CD14-positive monocyte (primary cell): ENCODE measurements around the gene NAXD. TPM values are rescaled to one million over a fixed set of nuclear protein-coding genes. Genes with fewer than 3 reads are reported as not detected.

Experiments used
- DNase-seq, 3 donors: peaks; one replicate each; pipeline ENCODE4 v3.0.0-alpha.2; 2011 to 2022
- H2AFZ ChIP-seq: 2 replicates; pipeline ENCODE4 v1.6.0; 2012; ENCODE audit warnings: mild to moderate bottlenecking, low read depth, low read length, inconsistent platforms; ENCODE audit not compliant: insufficient read depth, poor library complexity, severe bottlenecking
- H3K27ac ChIP-seq, 2 donors: 1 replicate in 1 of 2; 2 replicates in 1 of 2; pipeline ENCODE4 v1.5.1; 2012 to 2013; ENCODE audit warnings: low read length in 2 of 2, control low read depth in 1 of 2, inconsistent platforms in 1 of 2, low read depth in 1 of 2, mild to moderate bottlenecking in 1 of 2
- H3K27me3 ChIP-seq, 2 donors: one replicate each; pipeline versions ENCODE4 v1.6.0 to v1.6.1; 2011 to 2013; ENCODE audit warnings: low read length in 2 of 2; ENCODE audit not compliant: control insufficient read depth in 2 of 2, insufficient read depth in 2 of 2
- H3K36me3 ChIP-seq, 2 donors: replicated peaks in 1 of 2; 1 replicate in 1 of 2; 2 replicates in 1 of 2; pipeline versions ENCODE4 v1.5.1 to v1.6.1; 2012 to 2013; ENCODE audit warnings: low read length in 2 of 2, control low read depth in 1 of 2, inconsistent platforms in 1 of 2, mild to moderate bottlenecking in 1 of 2; ENCODE audit not compliant: insufficient read depth in 2 of 2, control insufficient read depth in 1 of 2
- H3K4me1 ChIP-seq, 2 donors: 1 replicate in 1 of 2; 2 replicates in 1 of 2; pipeline versions ENCODE4 v1.5.1 to v1.6.1; 2012 to 2013; ENCODE audit warnings: low read length in 2 of 2, control low read depth in 1 of 2, inconsistent platforms in 1 of 2, mild to moderate bottlenecking in 1 of 2, moderate library complexity in 1 of 2; ENCODE audit not compliant: insufficient read depth in 2 of 2, control insufficient read depth in 1 of 2
- H3K4me2 ChIP-seq: replicated peaks from 2 replicates; pipeline ENCODE3; 2012; ENCODE audit warnings: low read length, moderate library complexity, mild to moderate bottlenecking; ENCODE audit not compliant: poor library complexity, severe bottlenecking; ENCODE audit errors: extremely low read depth
- H3K4me3 ChIP-seq, 3 experiments: fragments of 200-600 bp in 1 of 3; sonication (generic) in 1 of 3; replicated peaks in 1 of 3; 1 replicate in 2 of 3; 2 replicates in 1 of 3; pipeline ENCODE4 v1.5.1; 2011 to 2013; ENCODE audit warnings: low read length in 3 of 3, mild to moderate bottlenecking in 3 of 3, control low read depth in 2 of 3, low read depth in 2 of 3, inconsistent platforms in 1 of 3, moderate library complexity in 1 of 3
- H3K79me2 ChIP-seq: 2 replicates; pipeline ENCODE4 v1.6.0; 2012; ENCODE audit warnings: mild to moderate bottlenecking, control low read depth, inconsistent platforms, low read length, moderate library complexity; ENCODE audit not compliant: insufficient read depth
- H3K9ac ChIP-seq: 2 replicates; pipeline ENCODE4 v1.6.0; 2017; ENCODE audit warnings: low read length, mild to moderate bottlenecking; ENCODE audit not compliant: insufficient read depth, poor library complexity, severe bottlenecking
- H3K9me3 ChIP-seq, 2 donors: replicated peaks in 1 of 2; 1 replicate in 1 of 2; 2 replicates in 1 of 2; pipeline versions ENCODE4 v1.5.1 to v1.6.1; 2012 to 2013; ENCODE audit warnings: low read length in 2 of 2, control low read depth in 1 of 2; ENCODE audit not compliant: control insufficient read depth in 1 of 2, insufficient read depth in 1 of 2
- H4K20me1 ChIP-seq: 2 replicates; pipeline ENCODE4 v1.6.0; 2012; ENCODE audit warnings: mild to moderate bottlenecking, low read length, control low read depth, moderate library complexity; ENCODE audit not compliant: insufficient read depth
- H3K27ac Mint-ChIP-seq, 7 donors: one replicate each; pipeline ENCODE4 v1.8.0; 2020; ENCODE audit warnings: mild to moderate bottlenecking in 7 of 7, mixed read lengths in 7 of 7, moderate library complexity in 6 of 7, inconsistent platforms in 2 of 7
- H3K27me3 Mint-ChIP-seq, 3 donors: one replicate each; pipeline ENCODE4 v1.8.0; 2021 to 2022; ENCODE audit warnings: low read depth in 3 of 3, mild to moderate bottlenecking in 3 of 3, mixed read lengths in 3 of 3, moderate library complexity in 3 of 3, inconsistent platforms in 1 of 3
- H3K36me3 Mint-ChIP-seq, 2 donors: one replicate each; pipeline ENCODE4 v1.8.0; 2020; ENCODE audit warnings: mixed read lengths in 2 of 2, inconsistent platforms in 1 of 2, mild to moderate bottlenecking in 1 of 2
- H3K4me1 Mint-ChIP-seq: one replicate; pipeline ENCODE4 v1.8.0; 2020; ENCODE audit warnings: mild to moderate bottlenecking, mixed read lengths
- H3K4me3 Mint-ChIP-seq, 2 donors: one replicate each; pipeline ENCODE4 v1.8.0; 2020; ENCODE audit warnings: mild to moderate bottlenecking in 2 of 2, mixed read lengths in 2 of 2, moderate library complexity in 1 of 2
- H3K9me3 Mint-ChIP-seq, 7 donors: one replicate each; pipeline ENCODE4 v1.8.0; 2020 to 2022; ENCODE audit warnings: mixed read lengths in 7 of 7, mild to moderate bottlenecking in 6 of 7, moderate library complexity in 6 of 7, inconsistent platforms in 2 of 7
- CTCF ChIP-seq: fragments of 200-600 bp; IDR thresholded peaks from one replicate; pipeline ENCODE4 v1.8.0; 2022; ENCODE audit warnings: antibody characterized with exemption, mild to moderate bottlenecking
- WGBS: methylation state at CpG from one replicate; pipeline ENCODE4 v1.1.5; 2013; ENCODE audit warnings: missing lambda C conversion rate; ENCODE audit not compliant: insufficient coverage; 5-methylcytosine and 5-hydroxymethylcytosine counted together
- intact Hi-C, 2 donors: fragments of 100-400 bp; cut with micrococcal nuclease; formaldehyde crosslinking; loops; one replicate each; pipeline versions ENCODE4 v1.15.0 to v1.15.1; 2023
- polyA plus RNA-seq, 3 donors: library from polyadenylated mRNA; depleted of rRNA in 1 of 3; unstranded in 2 of 3; stranded (reverse) in 1 of 3; fragments of 300-500 nt in 2 of 3; fragments of >200 nt in 1 of 3; fragmentation: Illumina TruSeq in 2 of 3; gene quantifications; 1 replicate in 2 of 3; 2 replicates in 1 of 3; pipeline ENCODE4 v1.2.3, GENCODE V29; 2012 to 2021

Gene NAXD
- polyA plus RNA-seq, 3 donors: 7.4 to 22.8 (median 8.5) TPM

GRCh38 chr13:110626521-110626920, 11.2 kb downstream of the NAXD start:
- peaks cover 93% of the 10 kb centered on the region for H4K20me1 ChIP-seq
- no peak overlapping the region for H3K4me3 Mint-ChIP-seq

GRCh38 chr13:110627351-110627750, 12.0 kb downstream of the NAXD start:
- no peak for TF ChIP-seq CTCF
- H3K36me3 ChIP-seq: peaks cover 59 to 83% of the 10 kb centered on the region in 2 donors
- H4K20me1 ChIP-seq: peaks cover 89% of the 10 kb centered on the region
- no peaks in the 10 kb centered on the region for H3K27me3 Mint-ChIP-seq
- H3K9me3 ChIP-seq: no peaks in the 10 kb centered on the region
- H3K36me3 Mint-ChIP-seq: peaks cover 75 to 78% of the 10 kb centered on the region in 2 donors
- H2AFZ ChIP-seq: no peak overlapping the region
- H3K4me1 ChIP-seq: no peaks in the 10 kb centered on the region
- H3K4me3 Mint-ChIP-seq: no peak overlapping the region
- WGBS: 96% methylated on average over 4 of the region's 8 CpGs
- H3K9ac ChIP-seq: no peak overlapping the region
- H3K9me3 Mint-ChIP-seq: peaks cover 0 to 4% (median 0%) of the 10 kb centered on the region in 7 donors
- H3K27me3 ChIP-seq: no peaks in the 10 kb centered on the region
- no peak for DNase-seq
- H3K27ac ChIP-seq: no peak overlapping the region
- intact Hi-C loops: no loop called here
- H3K79me2 ChIP-seq: peaks cover 57% of the 10 kb centered on the region
- H3K27ac Mint-ChIP-seq: no peak overlapping the region
- H3K4me3 ChIP-seq: no peak overlapping the region
- H3K4me2 ChIP-seq: no peak overlapping the region
- no peaks in the 10 kb centered on the region for H3K4me1 Mint-ChIP-seq

More at GRCh38 chr13:110626521-110626920, 11.2 kb downstream of the NAXD start:
- Histone ChIP-seq H3K4me3 (no peak overlapping the region), H3K4me1 (no peaks in the 10 kb centered on the region), H2AFZ (no peak overlapping the region), H3K27me3 (no peaks in the 10 kb centered on the region), H3K79me2 (peaks cover 61% of the 10 kb centered on the region), H3K27ac (no peak overlapping the region), H3K36me3 (peaks cover 61 to 80% of the 10 kb centered on the region in 2 donors), H3K9me3 (no peaks in the 10 kb centered on the region), H3K9ac (no peak overlapping the region), H3K4me2 (no peak overlapping the region)
- H3K27ac Mint-ChIP-seq: peak overlapping the region in 3 of 7 donors; percentile 0 to 59 (median 20)
- no peak for DNase-seq
- WGBS: 96% methylated on average over 6 of the region's 9 CpGs
- no peaks in the 10 kb centered on the region for H3K9me3 Mint-ChIP-seq
- H3K36me3 Mint-ChIP-seq: peaks cover 75 to 76% of the 10 kb centered on the region in 2 donors
- H3K4me1 Mint-ChIP-seq: no peaks in the 10 kb centered on the region
- intact Hi-C loops: no loop called here
- TF ChIP-seq CTCF: no peak
- H3K27me3 Mint-ChIP-seq: no peaks in the 10 kb centered on the region
